GM13976 (cell line): ENCODE data around the gene ANKRD60.

Experiments
- DNase-seq: peaks from one replicate; pipeline ENCODE4 v3.0.0; 2012; ENCODE audit warnings: low spot score
- in situ Hi-C: fragments of 300-500 bp; cut with MboI; formaldehyde crosslinking; loops from one replicate; pipeline ENCODE4 v1.12.0; 2022; ENCODE audit warnings: low sequenced_read_pairs, mixed read lengths, inconsistent platforms; ENCODE audit not compliant: unreplicated experiment
- TF ChIP-seq, protein P1 (sequence below): IDR thresholded peaks from 2 replicates; pipeline ENCODE4 v1.5.1; 2012; ENCODE audit warnings: borderline replicate concordance, mild to moderate bottlenecking; ENCODE audit not compliant: insufficient read depth; ENCODE audit errors: extremely low read depth, missing control alignments, control extremely low read depth

The ANKRD60 gene

DNA sequence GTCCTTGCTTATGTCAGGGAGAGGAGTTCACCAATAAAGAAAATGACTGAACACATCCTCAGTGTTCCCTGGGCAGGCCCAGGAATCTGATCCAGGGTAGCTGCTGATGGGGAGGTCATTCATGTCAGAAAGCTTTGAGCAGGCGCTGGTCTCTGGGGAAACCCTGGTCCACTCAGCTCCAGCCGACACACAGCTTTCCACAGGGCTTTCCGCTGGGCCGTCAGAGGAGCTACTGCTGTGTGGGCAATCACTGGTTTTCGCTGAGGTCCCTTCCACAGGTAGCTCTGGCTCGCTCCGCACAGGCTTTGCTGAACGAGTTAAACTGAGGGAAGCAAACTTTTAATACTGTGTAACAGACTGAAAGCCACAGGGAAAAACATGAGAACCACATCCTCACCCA lies 17.5 kb upstream of the ANKRD60 start:
- no peak for DNase-seq
- TF ChIP-seq, protein P1, sequence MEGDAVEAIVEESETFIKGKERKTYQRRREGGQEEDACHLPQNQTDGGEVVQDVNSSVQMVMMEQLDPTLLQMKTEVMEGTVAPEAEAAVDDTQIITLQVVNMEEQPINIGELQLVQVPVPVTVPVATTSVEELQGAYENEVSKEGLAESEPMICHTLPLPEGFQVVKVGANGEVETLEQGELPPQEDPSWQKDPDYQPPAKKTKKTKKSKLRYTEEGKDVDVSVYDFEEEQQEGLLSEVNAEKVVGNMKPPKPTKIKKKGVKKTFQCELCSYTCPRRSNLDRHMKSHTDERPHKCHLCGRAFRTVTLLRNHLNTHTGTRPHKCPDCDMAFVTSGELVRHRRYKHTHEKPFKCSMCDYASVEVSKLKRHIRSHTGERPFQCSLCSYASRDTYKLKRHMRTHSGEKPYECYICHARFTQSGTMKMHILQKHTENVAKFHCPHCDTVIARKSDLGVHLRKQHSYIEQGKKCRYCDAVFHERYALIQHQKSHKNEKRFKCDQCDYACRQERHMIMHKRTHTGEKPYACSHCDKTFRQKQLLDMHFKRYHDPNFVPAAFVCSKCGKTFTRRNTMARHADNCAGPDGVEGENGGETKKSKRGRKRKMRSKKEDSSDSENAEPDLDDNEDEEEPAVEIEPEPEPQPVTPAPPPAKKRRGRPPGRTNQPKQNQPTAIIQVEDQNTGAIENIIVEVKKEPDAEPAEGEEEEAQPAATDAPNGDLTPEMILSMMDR, result no peak
- in situ Hi-C loops, result loop anchor here (10.0 to 25.0 kb wide), 3 partner anchors 209 to 591 kb away; no protein-coding TSS in a partner anchor

DNA sequence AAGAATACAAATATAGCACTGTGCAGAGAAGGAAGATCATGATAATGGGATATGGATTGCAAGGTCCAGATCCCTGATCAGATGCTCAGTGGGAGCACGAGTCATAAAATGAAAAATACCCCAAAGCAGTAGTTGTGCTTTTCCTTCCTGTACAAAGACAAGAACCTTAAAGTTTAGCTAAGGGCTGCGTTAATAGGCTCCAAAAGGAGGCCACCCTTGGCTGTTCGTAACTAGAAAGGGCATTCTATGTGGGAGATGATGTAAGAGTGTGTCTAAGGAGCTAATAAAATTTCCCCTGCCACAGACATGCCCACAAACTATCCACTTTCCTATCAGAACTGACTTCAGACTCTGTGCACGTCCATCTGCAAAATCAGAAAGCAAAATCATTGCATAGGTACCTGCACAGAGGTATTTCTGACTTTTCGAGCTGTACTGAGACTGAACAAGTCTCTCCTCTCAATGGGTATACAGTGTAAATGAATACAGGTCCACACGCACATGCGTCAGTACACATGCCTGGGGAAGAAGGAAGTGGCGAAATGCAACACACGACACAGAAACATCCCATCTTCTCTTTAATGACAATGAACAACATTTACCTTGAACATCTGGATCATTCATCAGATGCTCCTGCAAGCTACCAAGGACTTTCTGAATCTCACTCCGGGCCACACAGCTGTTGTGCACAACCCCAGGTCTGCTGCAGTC lies 16.9 kb upstream of the ANKRD60 start:
- DNase-seq, result no peak
- TF ChIP-seq, protein P1, result no peak
- in situ Hi-C loops, result loop anchor here (10.0 to 25.0 kb wide), 3 partner anchors 209 to 592 kb away; no protein-coding TSS in a partner anchor

DNA sequence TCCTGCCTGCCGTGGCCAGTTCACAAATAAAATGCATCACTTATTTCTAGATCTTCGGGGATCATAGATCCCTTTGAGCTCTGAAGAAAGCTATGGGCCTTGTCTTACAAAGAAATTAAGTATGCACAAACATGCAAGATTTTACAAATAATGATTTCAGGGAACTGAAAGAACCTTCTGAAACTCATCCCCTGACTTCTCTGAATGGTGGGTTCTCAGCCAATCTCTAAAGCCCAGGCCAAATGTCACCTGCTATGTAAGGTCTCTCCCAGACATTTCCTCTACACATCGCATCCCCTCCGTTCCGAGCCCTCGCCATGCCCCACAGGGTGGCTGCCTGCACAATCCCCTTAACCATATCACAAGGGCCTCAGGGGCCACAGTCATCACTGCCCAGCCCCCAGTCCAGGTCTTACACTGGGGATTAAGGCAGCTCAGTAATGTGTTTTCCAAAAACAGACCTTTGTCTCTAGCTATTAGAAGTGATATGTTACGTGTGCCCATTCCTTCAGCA lies 16.1 kb upstream of the ANKRD60 start:
- DNase-seq, result no peak
- in situ Hi-C loops, result loop anchor here (10.0 to 25.0 kb wide), 3 partner anchors 210 to 593 kb away; no protein-coding TSS in a partner anchor
- TF ChIP-seq, protein P1, result no peak

DNA sequence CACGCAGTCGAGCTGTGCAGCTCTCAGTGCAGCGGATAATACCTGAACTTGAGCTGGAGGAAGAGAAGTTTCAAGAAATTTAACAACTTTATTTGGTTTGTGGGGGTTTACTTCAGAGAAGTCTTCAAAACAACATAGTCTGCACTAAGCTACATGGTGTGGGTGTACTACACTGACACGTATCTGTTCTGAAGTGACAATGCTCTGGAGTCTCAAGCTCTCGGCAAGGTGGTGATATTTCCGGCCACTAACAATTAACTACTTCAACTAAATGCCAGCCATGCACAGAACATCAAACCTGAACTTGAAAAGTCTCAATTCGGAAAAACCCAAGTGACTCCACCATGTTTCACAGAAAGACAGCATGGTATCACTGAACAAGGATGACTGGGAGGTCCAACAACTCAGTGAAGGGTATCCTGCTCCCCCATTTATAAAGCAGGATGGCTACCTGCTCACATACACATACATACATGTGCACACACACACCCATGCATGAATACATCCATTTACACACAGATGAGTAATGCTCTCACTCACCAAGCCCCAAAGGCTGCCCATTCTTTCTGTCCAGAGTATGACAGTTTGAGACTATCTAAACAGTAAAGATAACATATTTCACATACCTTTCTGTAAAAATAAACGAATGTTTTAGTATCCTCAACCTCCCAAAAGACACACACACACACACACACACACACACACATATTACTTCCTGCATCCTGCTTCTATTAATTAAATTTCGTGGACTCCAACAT lies 15.4 kb upstream of the ANKRD60 start:
- DNase-seq, result no peak
- TF ChIP-seq, protein P1, result no peak
- in situ Hi-C loops, result loop anchor here (10.0 to 25.0 kb wide), 3 partner anchors 211 to 593 kb away; no protein-coding TSS in a partner anchor

DNA sequence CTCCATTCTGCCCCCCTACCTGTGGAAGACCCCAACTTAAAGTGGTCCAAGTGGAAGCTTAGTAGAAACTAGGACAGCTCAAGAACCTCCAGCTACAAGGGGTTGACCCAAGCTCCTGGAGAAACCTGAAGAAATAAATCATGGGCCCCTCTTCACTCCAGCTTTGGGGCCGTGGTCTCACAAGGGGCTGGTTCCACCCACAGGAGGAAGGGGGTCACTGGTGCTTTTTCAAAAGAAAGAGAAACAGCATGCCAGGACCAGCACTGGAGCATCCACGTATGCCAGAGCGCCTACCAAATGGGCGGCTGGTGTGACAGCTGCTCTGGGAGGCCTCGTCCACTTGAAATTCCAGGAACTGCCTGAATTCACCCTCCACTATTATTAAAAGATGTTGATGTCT lies 14.4 kb upstream of the ANKRD60 start:
- TF ChIP-seq, protein P1, result no peak
- in situ Hi-C loops, result loop anchor here (10.0 to 25.0 kb wide), 3 partner anchors 212 to 594 kb away; no protein-coding TSS in a partner anchor
- DNase-seq, result no peak

DNA sequence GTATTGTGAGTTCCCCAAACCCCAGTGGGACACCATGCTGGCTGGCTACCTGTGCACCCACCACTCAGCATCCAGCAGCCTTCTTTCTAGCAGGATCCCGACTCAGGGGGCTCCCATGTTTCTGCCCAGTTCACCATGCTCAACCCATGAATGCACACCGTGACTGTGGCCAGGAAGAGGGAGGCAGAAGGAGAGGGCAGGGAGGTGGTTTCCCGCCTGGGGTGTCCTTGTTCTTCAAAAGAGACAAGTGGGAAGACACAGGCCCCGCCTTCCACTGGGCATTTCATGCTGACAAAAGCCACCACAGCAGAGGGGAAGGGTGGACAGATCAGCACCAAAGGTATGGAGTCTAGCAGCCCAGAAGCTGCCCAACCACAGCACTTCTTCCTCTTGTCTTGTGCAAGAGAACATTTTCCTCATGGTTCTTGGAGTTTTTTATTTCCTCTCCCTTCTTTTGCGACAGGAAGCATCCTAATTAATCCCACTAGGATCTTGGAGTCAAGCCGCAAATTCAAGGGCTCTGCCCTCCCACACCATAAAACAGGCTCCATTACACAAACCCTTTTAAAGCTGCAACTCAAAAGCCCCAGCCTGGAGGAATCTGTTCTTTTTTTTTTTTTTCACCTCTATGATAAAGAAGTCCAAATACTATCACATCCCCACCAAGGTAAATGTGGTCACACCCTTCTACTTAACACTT lies 13.5 kb upstream of the ANKRD60 start:
- TF ChIP-seq, protein P1, result no peak
- DNase-seq, result no peak
- in situ Hi-C loops, result loop anchor here (10.0 to 25.0 kb wide), 3 partner anchors 213 to 595 kb away; no protein-coding TSS in a partner anchor
